Sigmoid colon (tissue), 4 donors: Measurements from ENCODE around the gene SMYD3.

Source experiments
- EP300 ChIP-seq, 4 donors: sonication (generic); formaldehyde crosslinking; IDR thresholded peaks; one replicate each; pipeline ENCODE4 v1.6.1; 2017; ENCODE audit warnings: antibody characterized with exemption in 4 of 4
- POLR2AphosphoS5 ChIP-seq, 4 donors: sonication (generic); formaldehyde crosslinking; IDR thresholded peaks; one replicate each; pipeline ENCODE4 v1.6.1; 2017; ENCODE audit warnings: antibody characterized with exemption in 4 of 4
- TF ChIP-seq, protein P1 (sequence below), 4 experiments: fragments of 450-650 bp in 3 of 4; fragments of 200-600 bp in 1 of 4; IDR thresholded peaks; one replicate each; pipeline ENCODE4 v1.5.1; 2016 to 2019; ENCODE audit warnings: antibody characterized with exemption in 4 of 4, mild to moderate bottlenecking in 3 of 4, moderate library complexity in 2 of 4

DNA sequence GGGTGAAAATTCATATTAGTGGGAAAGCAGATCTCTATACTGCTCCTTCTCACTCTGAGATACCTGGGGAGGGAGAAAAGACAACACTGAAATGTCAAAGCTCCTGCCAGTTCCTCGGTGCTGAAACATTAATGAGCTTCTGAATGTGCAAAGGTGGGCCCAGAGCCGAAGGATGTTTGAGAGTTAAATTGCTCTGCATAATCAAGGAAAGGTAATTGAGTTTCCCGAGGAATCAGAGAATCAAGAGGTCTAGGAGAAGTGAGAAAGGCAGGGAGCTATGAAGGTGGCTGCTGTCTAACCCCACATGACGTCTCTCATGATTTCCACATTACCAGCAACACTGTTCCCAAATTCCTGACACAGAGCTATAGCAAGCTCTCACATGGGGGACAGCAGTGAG, 346.7 kb downstream of the SMYD3 start:
- no peak for TF ChIP-seq POLR2AphosphoS5 (IDR thresholded peaks at IDR 0.05)
- TF ChIP-seq, protein P1, sequence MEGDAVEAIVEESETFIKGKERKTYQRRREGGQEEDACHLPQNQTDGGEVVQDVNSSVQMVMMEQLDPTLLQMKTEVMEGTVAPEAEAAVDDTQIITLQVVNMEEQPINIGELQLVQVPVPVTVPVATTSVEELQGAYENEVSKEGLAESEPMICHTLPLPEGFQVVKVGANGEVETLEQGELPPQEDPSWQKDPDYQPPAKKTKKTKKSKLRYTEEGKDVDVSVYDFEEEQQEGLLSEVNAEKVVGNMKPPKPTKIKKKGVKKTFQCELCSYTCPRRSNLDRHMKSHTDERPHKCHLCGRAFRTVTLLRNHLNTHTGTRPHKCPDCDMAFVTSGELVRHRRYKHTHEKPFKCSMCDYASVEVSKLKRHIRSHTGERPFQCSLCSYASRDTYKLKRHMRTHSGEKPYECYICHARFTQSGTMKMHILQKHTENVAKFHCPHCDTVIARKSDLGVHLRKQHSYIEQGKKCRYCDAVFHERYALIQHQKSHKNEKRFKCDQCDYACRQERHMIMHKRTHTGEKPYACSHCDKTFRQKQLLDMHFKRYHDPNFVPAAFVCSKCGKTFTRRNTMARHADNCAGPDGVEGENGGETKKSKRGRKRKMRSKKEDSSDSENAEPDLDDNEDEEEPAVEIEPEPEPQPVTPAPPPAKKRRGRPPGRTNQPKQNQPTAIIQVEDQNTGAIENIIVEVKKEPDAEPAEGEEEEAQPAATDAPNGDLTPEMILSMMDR (IDR thresholded peaks at IDR 0.05), result no peak
- TF ChIP-seq EP300 (IDR thresholded peaks at IDR 0.05), result no peak
